Measurements from ENCODE around the gene PLGRKT. TPM values are rescaled to one million over a fixed set of nuclear protein-coding genes. Genes with fewer than 3 reads are reported as not detected.

PLGRKT gene
- total and polyA plus RNA-seq, 2 donors (not counting 1 experiment from before 2014, with no cell fraction given), result 17.3 to 21.6 TPM

GRCh38 chr9:5375790-5376477 is 61.8 kb downstream of the PLGRKT start:
- Histone ChIP-seq H4K20me1 (ENCODE audit: control insufficient read depth, extremely low read depth, insufficient read depth, low read length) (no peaks in the 10 kb centered on the region), H3K9ac (ENCODE audit: insufficient read depth, low read length) (no peak overlapping the region), H3K79me2 (ENCODE audit: control insufficient read depth, insufficient read depth, low read length) (no peaks in the 10 kb centered on the region), H3K27ac (ENCODE audit: insufficient read depth, low read length) (no peak overlapping the region), H3K9me3 (ENCODE audit: control insufficient read depth, insufficient read depth, low read depth, low read length) (no peaks in the 10 kb centered on the region), H3K4me1 (ENCODE audit: control insufficient read depth, extremely low read depth, insufficient read depth, low read length) (no peaks in the 10 kb centered on the region), H3K36me3 (ENCODE audit: control insufficient read depth, insufficient read depth, low read length) (no peaks in the 10 kb centered on the region), H3K4me3 (replicated peaks in 1 of 4; ENCODE audit: control extremely low read depth in 1 of 4, insufficient read depth in 1 of 4, low read depth in 3 of 4, low read length in 4 of 4) (no peak overlapping the region), H3K4me2 (ENCODE audit: extremely low read depth, insufficient read depth, low read length) (no peak overlapping the region), H3K27me3 (ENCODE audit: control insufficient read depth, insufficient read depth, low read length) (no peaks in the 10 kb centered on the region), H2AFZ (ENCODE audit: low read length) (no peak overlapping the region)
- DNase-seq (ENCODE audit: low read depth in 2 of 2), result no peak
- no peak for TF ChIP-seq CTCF (conservative IDR thresholded peaks at IDR 0.05 in 1 of 2, IDR thresholded peaks at IDR 0.05 in 1 of 2; ENCODE audit: low read depth in 1 of 2, low read length in 2 of 2)

DNA sequence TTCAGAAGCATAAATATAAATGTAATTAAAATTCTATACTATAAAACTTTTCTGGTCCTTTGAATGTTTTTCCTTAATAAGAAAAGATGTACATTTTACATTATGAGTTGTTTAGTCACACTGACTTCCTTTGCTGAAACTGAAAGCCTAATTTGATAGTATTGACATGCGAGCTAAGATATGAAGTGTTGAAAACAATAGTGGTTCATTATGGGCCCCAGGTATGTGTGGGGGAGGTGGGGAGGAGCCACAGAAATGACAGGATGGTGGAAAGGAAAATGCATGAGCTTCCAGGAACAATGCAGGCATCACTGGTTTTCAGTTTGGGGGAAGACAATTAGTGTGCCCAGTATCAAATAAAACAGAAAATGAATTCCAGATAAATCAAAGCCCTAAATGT is 62.6 kb downstream of the PLGRKT start:
- TF ChIP-seq CTCF (conservative IDR thresholded peaks at IDR 0.05 in 1 of 2, IDR thresholded peaks at IDR 0.05 in 1 of 2; ENCODE audit: low read depth in 1 of 2, low read length in 2 of 2) (no peak), EZH2 (IDR thresholded peaks at IDR 0.05; ENCODE audit: low read length, missing control alignments) (no peak)
- no peaks in the 10 kb centered on the region for H4K20me1 ChIP-seq (ENCODE audit: control insufficient read depth, extremely low read depth, insufficient read depth, low read length)
- H3K9ac ChIP-seq (ENCODE audit: insufficient read depth, low read length), result no peak overlapping the region
- no peak overlapping the region for H2AFZ ChIP-seq (ENCODE audit: low read length)
- H3K4me1 ChIP-seq (ENCODE audit: control insufficient read depth, extremely low read depth, insufficient read depth, low read length), result no peaks in the 10 kb centered on the region
- H3K36me3 ChIP-seq (ENCODE audit: control insufficient read depth, insufficient read depth, low read length), result no peaks in the 10 kb centered on the region
- H3K4me3 ChIP-seq (replicated peaks in 1 of 4; ENCODE audit: control extremely low read depth in 1 of 4, insufficient read depth in 1 of 4, low read depth in 3 of 4, low read length in 4 of 4), result no peak overlapping the region
- H3K9me3 ChIP-seq (ENCODE audit: control insufficient read depth, insufficient read depth, low read depth, low read length), result no peaks in the 10 kb centered on the region
- peak in 1 of 2 donors; percentile 24 for DNase-seq (ENCODE audit: low read depth in 2 of 2)
- no peak overlapping the region for H3K27ac ChIP-seq (ENCODE audit: insufficient read depth, low read length)
- no peak overlapping the region for H3K4me2 ChIP-seq (ENCODE audit: extremely low read depth, insufficient read depth, low read length)
- H3K79me2 ChIP-seq (ENCODE audit: control insufficient read depth, insufficient read depth, low read length), result no peaks in the 10 kb centered on the region
- H3K27me3 ChIP-seq (ENCODE audit: control insufficient read depth, insufficient read depth, low read length), result no peaks in the 10 kb centered on the region

DNA sequence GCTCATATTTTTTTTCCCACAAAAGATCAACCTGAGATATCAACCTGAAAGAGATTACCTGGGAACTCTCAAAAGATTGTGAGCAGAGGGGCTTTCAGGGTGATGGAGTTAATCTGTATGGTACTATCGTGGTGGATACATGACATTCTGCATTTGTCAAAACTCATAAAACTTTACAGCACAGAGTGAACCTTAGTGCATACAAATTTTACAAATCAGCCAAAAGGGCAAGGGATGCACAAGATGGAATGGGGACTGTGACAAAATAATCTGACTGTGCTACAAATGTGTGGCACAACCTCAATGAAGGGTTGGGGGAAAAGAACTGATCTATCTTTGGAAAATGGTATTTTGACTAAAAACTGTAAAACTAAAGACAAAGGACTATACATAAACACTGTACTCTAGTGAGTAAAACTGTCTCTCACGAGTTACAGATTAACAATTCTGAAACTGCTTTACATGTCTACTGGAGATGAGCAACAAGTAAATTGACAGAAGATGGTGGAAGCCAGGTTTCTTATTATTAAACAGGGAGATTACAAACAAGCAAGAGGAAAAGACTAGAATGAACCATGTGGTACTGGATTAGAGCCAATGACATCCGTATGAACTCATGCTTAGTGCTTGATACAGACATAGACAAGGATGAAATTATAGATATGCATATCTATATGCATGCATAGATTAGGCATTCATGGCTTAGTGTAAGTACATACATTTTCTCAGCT is 73.3 kb downstream of the PLGRKT start:
- no peaks in the 10 kb centered on the region for H3K36me3 ChIP-seq (ENCODE audit: control insufficient read depth, insufficient read depth, low read length)
- H3K4me1 ChIP-seq (ENCODE audit: control insufficient read depth, extremely low read depth, insufficient read depth, low read length), result no peaks in the 10 kb centered on the region
- H3K27me3 ChIP-seq (ENCODE audit: control insufficient read depth, insufficient read depth, low read length), result no peaks in the 10 kb centered on the region
- no peak overlapping the region for H2AFZ ChIP-seq (ENCODE audit: low read length)
- H3K9ac ChIP-seq (ENCODE audit: insufficient read depth, low read length), result no peak overlapping the region
- no peaks in the 10 kb centered on the region for H4K20me1 ChIP-seq (ENCODE audit: control insufficient read depth, extremely low read depth, insufficient read depth, low read length)
- TF ChIP-seq EZH2 (IDR thresholded peaks at IDR 0.05; ENCODE audit: low read length, missing control alignments) (no peak), CTCF (conservative IDR thresholded peaks at IDR 0.05 in 1 of 2, IDR thresholded peaks at IDR 0.05 in 1 of 2; ENCODE audit: low read depth in 1 of 2, low read length in 2 of 2) (no peak)
- no peaks in the 10 kb centered on the region for H3K9me3 ChIP-seq (ENCODE audit: control insufficient read depth, insufficient read depth, low read depth, low read length)
- no peak overlapping the region for H3K27ac ChIP-seq (ENCODE audit: insufficient read depth, low read length)
- H3K79me2 ChIP-seq (ENCODE audit: control insufficient read depth, insufficient read depth, low read length), result no peaks in the 10 kb centered on the region
- peak; percentile 21 to 46 for DNase-seq (ENCODE audit: low read depth in 2 of 2)
- H3K4me2 ChIP-seq (ENCODE audit: extremely low read depth, insufficient read depth, low read length), result no peak overlapping the region
- H3K4me3 ChIP-seq (replicated peaks in 1 of 4; ENCODE audit: control extremely low read depth in 1 of 4, insufficient read depth in 1 of 4, low read depth in 3 of 4, low read length in 4 of 4), result no peak overlapping the region

Measured in fibroblast of lung (primary cell).